Coronary artery (tissue), 2 donors: ENCODE data around the gene MLLT3.
A peak's percentile ranks its signal among the peaks of the same experiment; 100 is the strongest.

Experiments used
- DNase-seq: peaks from one replicate; pipeline ENCODE4 v3.0.0-alpha.2; 2017; ENCODE audit warnings: low spot score
- H3K27ac ChIP-seq, 2 donors: fragments of 200-600 bp; sonication (generic); one replicate each; pipeline ENCODE4 v1.5.1; 2016 to 2019
- H3K4me3 ChIP-seq: fragments of 200-600 bp; sonication (generic); 2 replicates; pipeline ENCODE4 v1.5.1; 2016; ENCODE audit warnings: mild to moderate bottlenecking, moderate library complexity
- CTCF ChIP-seq: fragments of 200-600 bp; sonication (generic); IDR thresholded peaks from one replicate; pipeline ENCODE4 v1.5.1; 2019; ENCODE audit warnings: antibody characterized with exemption

MLLT3 gene

GRCh38 chr9:20610591-20610990, 11.7 kb downstream of the MLLT3 start:
- H3K27ac ChIP-seq = no peak overlapping the region
- DNase-seq = no peak
- TF ChIP-seq CTCF = no peak

GRCh38 chr9:20608582-20608981, 13.7 kb downstream of the MLLT3 start:
- no peak for TF ChIP-seq CTCF
- Histone ChIP-seq H3K4me3 (no peak overlapping the region), H3K27ac (no peak overlapping the region)
- DNase-seq = no peak

More at GRCh38 chr9:20610591-20610990, 11.7 kb downstream of the MLLT3 start:
- no peak overlapping the region for H3K4me3 ChIP-seq

GRCh38 chr9:20606652-20607051, 15.6 kb downstream of the MLLT3 start:
- DNase-seq = no peak
- no peak for TF ChIP-seq CTCF
- Histone ChIP-seq H3K4me3 (no peak overlapping the region), H3K27ac (no peak overlapping the region)

GRCh38 chr9:20604562-20604961, 17.7 kb downstream of the MLLT3 start:
- Histone ChIP-seq H3K27ac (no peak overlapping the region), H3K4me3 (peak overlapping the region; percentile 61)
- no peak for TF ChIP-seq CTCF
- no peak for DNase-seq

- Histone ChIP-seq H3K27ac (no peak overlapping the region), H3K4me3 (peak overlapping the region; percentile 61)
- DNase-seq = no peak
- no peak for TF ChIP-seq CTCF
These were observed 18.6 kb downstream of the MLLT3 start for GRCh38 chr9:20603524-20604268.

- no peak for TF ChIP-seq CTCF
- DNase-seq = no peak
- Histone ChIP-seq H3K27ac (no peak overlapping the region), H3K4me3 (no peak overlapping the region)
These were observed 21.0 kb downstream of the MLLT3 start for GRCh38 chr9:20601292-20601691.

GRCh38 chr9:20599195-20599594, 23.1 kb downstream of the MLLT3 start:
- no peak overlapping the region for H3K27ac ChIP-seq
- TF ChIP-seq CTCF = no peak

More at GRCh38 chr9:20599195-20599594, 23.1 kb downstream of the MLLT3 start:
- no peak for DNase-seq
- no peak overlapping the region for H3K4me3 ChIP-seq
